Hepatocyte (in vitro differentiated cells): ENCODE measurements around the gene UBE3C.

ENCODE experiments used
- EZH2 ChIP-seq: fragments of 200-600 bp; sonication (generic); IDR thresholded peaks from 2 replicates; pipeline ENCODE4 v1.6.1; 2016; ENCODE audit warnings: antibody characterized with exemption, mild to moderate bottlenecking, borderline replicate concordance
- TF ChIP-seq, protein P1 (sequence below): fragments of 200-600 bp; sonication (generic); IDR thresholded peaks from 2 replicates; pipeline ENCODE4 v1.5.1; 2016; ENCODE audit warnings: antibody characterized with exemption, mild to moderate bottlenecking; ENCODE audit not compliant: poor library complexity

DNA sequence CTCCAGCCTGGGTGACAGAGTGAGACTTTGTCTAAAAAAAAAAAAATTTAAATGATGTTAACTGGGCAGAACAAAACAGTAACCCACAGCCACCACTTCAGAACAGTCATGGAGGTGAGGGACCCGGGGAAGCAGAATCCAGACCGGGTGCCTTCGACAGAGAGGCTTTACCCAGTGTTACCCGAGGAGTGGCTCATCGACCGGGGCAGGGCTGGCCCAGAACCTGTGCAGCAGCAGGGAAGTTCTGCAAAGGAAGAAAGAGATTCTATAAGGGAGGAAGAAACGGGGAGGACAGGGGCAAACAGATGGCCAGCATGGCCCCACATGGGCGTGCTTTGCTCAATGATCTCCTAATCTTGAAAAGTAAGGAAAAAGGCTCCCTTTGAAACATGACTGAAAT is 26.0 kb upstream of the UBE3C start:
- TF ChIP-seq, protein P1, sequence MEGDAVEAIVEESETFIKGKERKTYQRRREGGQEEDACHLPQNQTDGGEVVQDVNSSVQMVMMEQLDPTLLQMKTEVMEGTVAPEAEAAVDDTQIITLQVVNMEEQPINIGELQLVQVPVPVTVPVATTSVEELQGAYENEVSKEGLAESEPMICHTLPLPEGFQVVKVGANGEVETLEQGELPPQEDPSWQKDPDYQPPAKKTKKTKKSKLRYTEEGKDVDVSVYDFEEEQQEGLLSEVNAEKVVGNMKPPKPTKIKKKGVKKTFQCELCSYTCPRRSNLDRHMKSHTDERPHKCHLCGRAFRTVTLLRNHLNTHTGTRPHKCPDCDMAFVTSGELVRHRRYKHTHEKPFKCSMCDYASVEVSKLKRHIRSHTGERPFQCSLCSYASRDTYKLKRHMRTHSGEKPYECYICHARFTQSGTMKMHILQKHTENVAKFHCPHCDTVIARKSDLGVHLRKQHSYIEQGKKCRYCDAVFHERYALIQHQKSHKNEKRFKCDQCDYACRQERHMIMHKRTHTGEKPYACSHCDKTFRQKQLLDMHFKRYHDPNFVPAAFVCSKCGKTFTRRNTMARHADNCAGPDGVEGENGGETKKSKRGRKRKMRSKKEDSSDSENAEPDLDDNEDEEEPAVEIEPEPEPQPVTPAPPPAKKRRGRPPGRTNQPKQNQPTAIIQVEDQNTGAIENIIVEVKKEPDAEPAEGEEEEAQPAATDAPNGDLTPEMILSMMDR, result no peak
- TF ChIP-seq EZH2, result no peak
